GM12878 (cell line): ENCODE results near the gene PP2D1. TPM values are rescaled to one million over a fixed set of nuclear protein-coding genes. Genes with fewer than 3 reads are reported as not detected.

Experiments used
- ATAC-seq: fragments of 200-7000 bp; cut with Tn5 transposase; 3 replicates; pipeline ENCODE4 v1.9.1; 2020; ENCODE audit warnings: mild to moderate bottlenecking, moderate library complexity
- BruUV-seq: library from RNA; stranded (reverse); fragments of 400-500 nt; replicated peaks from 2 replicates; lab custom pipeline; 2021; lab: Mats Ljungman, UMichigan
- CTCF ChIA-PET: fragments of 300-600 bp; sonication (Branson Sonifier 250); formaldehyde crosslinking; extraction: SDS; loops from one replicate; lab custom pipeline; 2021; ENCODE audit warnings: inconsistent platforms; lab: Yijun Ruan, JAX
- POLR2A ChIA-PET: fragments of 350-600 bp; formaldehyde crosslinking; extraction: SDS; loops from one replicate; lab custom pipeline; 2021; ENCODE audit warnings: inconsistent platforms; lab: Charles Lee
- RAD21 ChIA-PET: fragments of 300-600 bp; sonication (Branson Sonifier 250); formaldehyde crosslinking; loops from one replicate; lab custom pipeline; 2023; ENCODE audit warnings: antibody characterized with exemption; ENCODE audit not compliant: unreplicated experiment; lab: Charles Lee
- SMC1A ChIA-PET: fragments of 300-600 bp; sonication (Branson Sonifier 250); formaldehyde crosslinking; loops from one replicate; lab custom pipeline; 2023; ENCODE audit not compliant: unreplicated experiment, uncharacterized antibody; lab: Charles Lee
- DNase-seq: peaks from one replicate; pipeline ENCODE4 v3.0.0-alpha.2; 2011; ENCODE audit warnings: low read depth, low spot score
- FAIRE-seq: peaks from 3 replicates; lab custom pipeline; 2011; peaks lifted over from hg19 to GRCh38; lab: Jason Lieb, UNC
- H2AFZ ChIP-seq: 2 replicates; pipeline ENCODE4 v1.6.0; 2011; ENCODE audit warnings: low read depth, low read length, control low read depth; ENCODE audit not compliant: control insufficient read depth
- H3K27ac ChIP-seq: 2 replicates; pipeline ENCODE4 v1.5.1; 2011; ENCODE audit warnings: control low read depth; ENCODE audit not compliant: control insufficient read depth, insufficient read depth
- H3K27me3 ChIP-seq, 2 experiments: replicated peaks in 1 of 2; 2 replicates each; pipeline versions ENCODE4 v1.6.0 to v1.6.1; 2011; ENCODE audit warnings: low read length in 1 of 2; ENCODE audit not compliant: control insufficient read depth in 2 of 2, insufficient read depth in 2 of 2
- H3K36me3 ChIP-seq, 2 experiments: 2 replicates each; pipeline ENCODE4 v1.5.1; 2011; ENCODE audit warnings: low read length in 1 of 2; ENCODE audit not compliant: control insufficient read depth in 2 of 2, insufficient read depth in 2 of 2
- H3K4me1 ChIP-seq: 2 replicates; pipeline ENCODE4 v1.6.1; 2011; ENCODE audit warnings: mild to moderate bottlenecking, low read length, moderate library complexity, mixed read lengths; ENCODE audit not compliant: control insufficient read depth, insufficient read depth
- H3K4me2 ChIP-seq: 2 replicates; pipeline ENCODE4 v1.6.0; 2011; ENCODE audit warnings: control low read depth; ENCODE audit not compliant: control insufficient read depth, insufficient read depth
- H3K4me3 ChIP-seq: fragments of 200-600 bp; sonication (generic); 2 replicates; pipeline ENCODE4 v1.5.1; 2016
- H3K79me2 ChIP-seq: 2 replicates; pipeline ENCODE4 v1.6.0; 2011; ENCODE audit warnings: low read length; ENCODE audit not compliant: control insufficient read depth, insufficient read depth
- H3K9ac ChIP-seq: 2 replicates; pipeline ENCODE4 v1.8.0; 2011; ENCODE audit warnings: low read length, control low read depth, mixed read lengths; ENCODE audit not compliant: control insufficient read depth, insufficient read depth
- H3K9me3 ChIP-seq: replicated peaks from 3 replicates; pipeline ENCODE4 v1.5.1; 2011; ENCODE audit warnings: mild to moderate bottlenecking, low read length; ENCODE audit not compliant: control insufficient read depth, insufficient read depth
- H4K20me1 ChIP-seq: 2 replicates; pipeline ENCODE4 v1.6.0; 2011; ENCODE audit not compliant: control insufficient read depth, insufficient read depth
- BCLAF1 ChIP-seq: fragments of 450-650 bp; IDR thresholded peaks from 2 replicates; pipeline ENCODE4 v1.6.1; 2017; ENCODE audit warnings: antibody characterized with exemption, mild to moderate bottlenecking, moderate library complexity
- HDAC6 ChIP-seq: fragments of 200-600 bp; sonication (generic); IDR thresholded peaks from one replicate; pipeline ENCODE4 v1.8.0; 2017; ENCODE audit warnings: antibody characterized with exemption; ENCODE audit not compliant: unreplicated experiment
- MYB ChIP-seq: fragments of 150-350 bp; IDR thresholded peaks from 2 replicates; pipeline ENCODE4 v1.6.1; 2014; ENCODE audit warnings: mild to moderate bottlenecking, low read depth, low read length, borderline replicate concordance
- NFXL1 ChIP-seq: fragments of 450-650 bp; IDR thresholded peaks from 2 replicates; pipeline ENCODE4 v1.6.1; 2017; ENCODE audit warnings: antibody characterized with exemption, mild to moderate bottlenecking, borderline replicate concordance
- SMARCA5 ChIP-seq: fragments of 450-650 bp; IDR thresholded peaks from 2 replicates; pipeline ENCODE4 v1.6.1; 2017; ENCODE audit warnings: mild to moderate bottlenecking
- ZBED1 ChIP-seq: IDR thresholded peaks from 2 replicates; pipeline ENCODE4 v1.6.1; 2016; ENCODE audit warnings: borderline replicate concordance
- WGBS: methylation state at CpG from one replicate; pipeline ENCODE4 v1.1.6; 2016; ENCODE audit warnings: low lambda C conversion rate; ENCODE audit not compliant: insufficient replicate concordance, insufficient coverage; ENCODE audit errors: missing lambda C conversion rate; 5-methylcytosine and 5-hydroxymethylcytosine counted together
- in situ Hi-C: fragments of 300-500 bp; cut with MboI; formaldehyde crosslinking; loops from 9 replicates; pipeline ENCODE4 v1.14.3; 2018; ENCODE audit warnings: mixed read lengths
- intact Hi-C: fragments of 100-400 bp; cut with micrococcal nuclease; formaldehyde crosslinking; loops from one replicate; pipeline ENCODE4 v1.14.2; 2022; ENCODE audit not compliant: unreplicated experiment
- polyA plus RNA-seq, 11 experiments: library from polyadenylated mRNA; depleted of rRNA in 4 of 11; unstranded in 6 of 11; stranded (reverse) in 5 of 11; fragments of >200 nt; fragmentation: Nextera tagmentation in 4 of 11; fragmentation: Illumina TruSeq in 1 of 11; extraction: Ambion mirVana in 4 of 11; extraction: Trizol in 1 of 11; gene quantifications; 1 replicate in 1 of 11; 2 replicates in 10 of 11; pipeline versions ENCODE4 v1.2.1 to v1.2.3, GENCODE V29; 2011 to 2016; ENCODE audit warnings: inconsistent platforms in 2 of 11, missing spikeins in 2 of 11, low read depth in 1 of 11
- total RNA-seq, 4 experiments: library from RNA; depleted of rRNA in 3 of 4; stranded (reverse); fragments of >200 nt in 3 of 4; fragmentation: Illumina TruSeq in 1 of 4; extraction: Trizol in 1 of 4; gene quantifications; 2 replicates each; pipeline versions ENCODE4 v1.2.1 to v1.2.3, GENCODE V29; 2013 to 2021

PP2D1 gene
- total and polyA plus RNA-seq, 10 of the 15 experiments (the other 5 are each of a cell fraction or from before 2014, with no cell fraction given): 0.04 to 0.18 (median 0.17) TPM; not detected in 7

GRCh38 chr3:19940643-19941042 lies 71.4 kb downstream of the PP2D1 start:
- Histone ChIP-seq H3K36me3 (no peaks in the 10 kb centered on the region), H3K27me3 (no peaks in the 10 kb centered on the region), H2AFZ (no peak overlapping the region), H4K20me1 (no peaks in the 10 kb centered on the region), H3K9me3 (no peaks in the 10 kb centered on the region), H3K9ac (no peak overlapping the region), H3K27ac (no peak overlapping the region), H3K4me2 (no peak overlapping the region), H3K4me1 (no peaks in the 10 kb centered on the region), H3K79me2 (no peaks in the 10 kb centered on the region), H3K4me3 (no peak overlapping the region)
- BruUV-seq: no TSS peak
- intact Hi-C loops (no loop called here), in situ Hi-C loops (no loop called here)
- TF ChIP-seq SMARCA5: no peak
- no peak for TF ChIP-seq ZBED1
- no peak for TF ChIP-seq MYB
- TF ChIP-seq BCLAF1: no peak
- TF ChIP-seq NFXL1: no peak
- TF ChIP-seq HDAC6: no peak
- FAIRE-seq: no peak
- ChIA-PET POLR2A (no interaction called here), CTCF (interaction anchor here (1.2 kb wide), 1 partner anchor 238 kb away, joined by 3 read pairs; no protein-coding TSS in a partner anchor), RAD21 (no interaction called here), SMC1A (no interaction called here)
- ATAC-seq: no peak
- 0% methylated on average over 1 of the region's 1 CpG for WGBS
- no peak for DNase-seq
